ENCODE data around the gene ZRANB2. TPM values are rescaled to one million over a fixed set of nuclear protein-coding genes. Genes with fewer than 3 reads are reported as not detected.

The ZRANB2 gene
- 64.7 and 73.5 TPM in 2 replicates for total RNA-seq (2014; rRNA removed; shearing (Covaris generic))

GRCh38 chr1:71080739-71081696, at the start of gene ZRANB2:
Gene ZRANB2, minus strand, starts transcription at chr1:71081035. Its CDS starts 40 bp downstream, at chr1:71080995.

DNA sequence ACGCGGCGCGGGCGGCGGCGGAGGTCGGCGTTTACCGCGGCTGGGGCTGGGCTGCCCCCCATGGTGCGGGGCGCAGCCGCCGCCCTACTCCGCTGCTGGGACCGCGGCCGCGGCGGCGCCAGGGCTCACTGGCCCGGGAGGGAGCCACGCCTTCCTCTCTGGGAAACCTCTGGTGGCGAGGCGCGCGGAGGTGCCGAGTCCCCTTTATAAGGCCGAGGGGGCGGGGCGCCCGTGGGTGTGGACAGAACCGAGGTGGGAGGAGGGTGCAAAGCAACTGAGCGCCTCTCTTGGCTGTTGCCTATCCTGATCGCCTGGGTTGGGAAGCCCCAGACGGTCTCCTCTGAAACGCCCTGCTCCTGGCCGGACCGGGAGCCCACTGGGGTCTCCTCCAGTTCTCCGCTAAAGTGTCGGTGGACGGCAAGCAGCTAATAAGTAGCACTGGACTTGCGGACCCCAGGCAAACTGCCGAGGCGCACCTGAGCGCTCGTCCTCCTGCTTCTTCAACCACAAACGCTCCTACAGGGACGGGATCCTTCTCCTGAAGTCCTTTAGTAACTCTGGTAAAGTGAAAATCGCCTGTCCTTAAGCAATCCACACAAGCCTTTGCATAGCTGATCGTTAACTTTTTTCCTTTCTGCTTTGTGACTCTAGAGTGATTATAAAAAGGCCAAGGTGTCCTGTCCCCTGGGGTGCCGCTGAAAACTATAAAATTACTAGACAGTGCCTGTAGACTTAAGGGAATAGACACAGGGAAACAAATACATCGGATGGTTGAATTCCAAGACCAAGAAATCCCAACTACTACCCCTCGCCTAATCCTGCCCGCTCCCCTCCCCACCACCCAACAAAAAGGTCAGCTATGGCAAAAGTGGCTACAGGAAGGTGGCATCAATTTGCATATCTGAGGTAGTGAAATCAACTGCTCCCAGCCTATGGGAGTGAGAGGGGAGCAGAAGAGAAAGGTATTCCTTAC, 32.9 kb downstream of the ZRANB2 start, which contains the start of gene PTGER3:
Gene PTGER3 (minus strand): TSS at position 182 of the 973 bp plus-strand sequence. CDS start 239 bp downstream, outside the sequence.

Small RNA genes lying within 50 kb of the gene (small RNA-seq; reads per million reads assigned to genes)
- 49.7 reads per million, percentile 95 among the genes with 10 or more reads in this experiment for gene MIR186

Other genes starting within 250 kb of the ZRANB2 start
- 0.04 TPM in 1 of 2 replicates, not detected in the other for gene PTGER3, start 33.2 kb downstream of the ZRANB2 start, total RNA-seq (2014; rRNA removed; shearing (Covaris generic))

Data from A375 (cell line).